Measurements from ENCODE around the gene IMMP2L. TPM values are rescaled to one million over a fixed set of nuclear protein-coding genes. Genes with fewer than 3 reads are reported as not detected.
A peak's percentile ranks its signal among the peaks of the same experiment; 100 is the strongest.

Gene IMMP2L
- total RNA-seq, 1 experiment from 2014 or later, result 30.3 TPM

- DNase-seq (ENCODE audit: extremely low read depth, low read depth), result no peak
Measured at GRCh38 chr7:111129435-111129834, 432.9 kb downstream of the IMMP2L start.

GRCh38 chr7:111126987-111127386, 435.3 kb downstream of the IMMP2L start:
- DNase-seq (ENCODE audit: extremely low read depth, low read depth), result no peak

- DNase-seq (ENCODE audit: extremely low read depth, low read depth), result no peak
Measured at GRCh38 chr7:111115966-111116365, 446.3 kb downstream of the IMMP2L start.

- DNase-seq (ENCODE audit: extremely low read depth, low read depth), result no peak
Measured at GRCh38 chr7:111113263-111114017, 448.9 kb downstream of the IMMP2L start.

- no peak for DNase-seq (ENCODE audit: extremely low read depth, low read depth)
Measured at GRCh38 chr7:111112439-111112838, 449.9 kb downstream of the IMMP2L start.

- no peak for DNase-seq (ENCODE audit: extremely low read depth, low read depth)
Measured at GRCh38 chr7:111108496-111108895, 453.8 kb downstream of the IMMP2L start.

DNA sequence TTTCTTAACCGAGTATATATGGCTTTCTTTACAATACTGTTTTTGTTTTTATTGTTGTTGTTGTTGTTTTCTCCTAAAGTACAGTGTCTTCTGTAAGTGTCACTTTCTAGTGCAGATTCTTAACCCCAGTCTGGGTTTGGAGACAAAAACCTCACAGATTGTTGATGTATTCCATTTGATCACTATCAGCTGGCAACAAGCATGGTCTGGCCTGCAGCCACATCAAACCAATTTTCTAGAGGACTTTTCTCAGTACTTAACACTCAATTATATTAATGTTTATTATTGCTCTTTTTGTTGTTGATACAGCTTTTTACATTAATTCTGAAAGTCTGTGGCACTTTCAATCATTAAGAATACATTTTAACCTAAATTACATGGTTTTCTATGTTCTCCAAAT, 454.3 kb downstream of the IMMP2L start:
- DNase-seq (ENCODE audit: extremely low read depth, low read depth), result no peak

DNA sequence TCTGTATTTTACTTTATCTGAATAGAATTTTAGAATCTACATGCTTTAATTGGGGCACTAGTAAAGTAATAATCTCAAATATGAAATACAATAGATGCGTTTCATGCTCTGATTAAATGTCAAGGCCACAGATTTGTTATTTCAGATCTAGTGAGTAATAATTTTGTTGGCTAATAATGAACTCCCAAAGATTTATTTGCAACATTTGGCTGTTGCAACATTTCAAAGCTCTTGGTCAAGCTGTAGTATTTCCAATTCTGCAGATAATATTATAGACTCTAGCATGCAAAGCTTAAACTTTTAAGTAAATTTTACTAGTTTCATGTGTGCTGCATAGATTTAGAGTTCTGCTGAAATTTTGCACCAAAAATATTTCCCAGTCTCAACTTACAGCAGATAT, 454.7 kb downstream of the IMMP2L start:
- no peak for DNase-seq (ENCODE audit: extremely low read depth, low read depth)

DNA sequence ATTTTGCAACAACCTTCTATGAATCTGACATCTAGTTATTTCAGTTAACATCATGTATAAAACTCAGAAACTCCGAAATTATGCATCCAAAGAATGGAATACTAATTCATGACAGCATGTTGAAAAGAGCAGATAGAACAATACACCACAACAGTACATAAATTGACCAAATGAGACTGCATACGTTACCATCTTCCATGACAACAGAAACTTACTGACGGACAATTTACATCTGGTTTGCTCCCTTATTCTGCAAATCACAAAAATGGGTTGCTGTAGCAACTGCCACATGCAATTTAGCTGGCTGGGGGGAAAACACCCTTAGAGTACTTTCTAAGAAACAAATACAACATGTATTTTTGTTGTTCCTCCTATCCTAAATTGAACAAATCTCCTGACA, 457.0 kb downstream of the IMMP2L start:
- DNase-seq (ENCODE audit: extremely low read depth, low read depth), result no peak

DNA sequence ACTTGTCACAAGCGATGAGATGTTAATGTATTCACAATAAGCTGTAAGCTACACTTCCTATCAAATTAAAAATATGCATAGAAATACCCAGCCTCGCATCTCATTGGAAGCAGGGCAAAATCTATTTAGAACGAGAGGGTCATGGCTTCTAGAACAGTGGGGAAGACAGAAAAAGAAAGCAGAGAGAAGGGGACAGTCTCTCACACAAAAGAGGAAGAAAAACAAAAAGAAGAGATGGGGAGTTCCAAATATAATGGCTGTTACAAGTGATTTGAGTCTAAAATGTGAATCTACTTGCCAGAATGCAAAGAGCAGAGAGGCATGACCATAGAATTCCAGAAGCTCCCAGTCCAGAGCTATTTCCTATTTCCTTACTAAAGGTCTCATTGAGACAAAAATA, 457.6 kb downstream of the IMMP2L start:
- DNase-seq (ENCODE audit: extremely low read depth, low read depth), result no peak

- no peak for DNase-seq (ENCODE audit: extremely low read depth, low read depth)
Measured at GRCh38 chr7:111103678-111104274, 458.5 kb downstream of the IMMP2L start.

DNA sequence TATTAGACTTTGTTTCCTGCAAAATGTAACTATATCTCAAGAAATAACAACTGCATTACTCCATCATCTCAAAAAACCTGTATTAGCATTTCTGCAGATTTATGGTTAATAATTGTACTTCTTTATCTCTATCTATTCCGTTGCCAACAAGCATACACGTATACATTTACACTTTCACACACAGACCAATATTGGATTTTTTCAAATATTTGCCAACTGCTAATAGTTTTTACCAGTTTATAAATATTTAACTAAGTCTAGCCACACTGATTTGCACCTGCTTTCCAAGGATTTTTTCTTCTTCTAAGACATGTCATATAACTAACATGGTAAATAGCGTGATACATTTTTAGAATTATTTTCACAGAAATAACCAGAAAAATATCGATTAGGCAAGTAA, 459.2 kb downstream of the IMMP2L start:
- no peak for DNase-seq (ENCODE audit: extremely low read depth, low read depth)

DNA sequence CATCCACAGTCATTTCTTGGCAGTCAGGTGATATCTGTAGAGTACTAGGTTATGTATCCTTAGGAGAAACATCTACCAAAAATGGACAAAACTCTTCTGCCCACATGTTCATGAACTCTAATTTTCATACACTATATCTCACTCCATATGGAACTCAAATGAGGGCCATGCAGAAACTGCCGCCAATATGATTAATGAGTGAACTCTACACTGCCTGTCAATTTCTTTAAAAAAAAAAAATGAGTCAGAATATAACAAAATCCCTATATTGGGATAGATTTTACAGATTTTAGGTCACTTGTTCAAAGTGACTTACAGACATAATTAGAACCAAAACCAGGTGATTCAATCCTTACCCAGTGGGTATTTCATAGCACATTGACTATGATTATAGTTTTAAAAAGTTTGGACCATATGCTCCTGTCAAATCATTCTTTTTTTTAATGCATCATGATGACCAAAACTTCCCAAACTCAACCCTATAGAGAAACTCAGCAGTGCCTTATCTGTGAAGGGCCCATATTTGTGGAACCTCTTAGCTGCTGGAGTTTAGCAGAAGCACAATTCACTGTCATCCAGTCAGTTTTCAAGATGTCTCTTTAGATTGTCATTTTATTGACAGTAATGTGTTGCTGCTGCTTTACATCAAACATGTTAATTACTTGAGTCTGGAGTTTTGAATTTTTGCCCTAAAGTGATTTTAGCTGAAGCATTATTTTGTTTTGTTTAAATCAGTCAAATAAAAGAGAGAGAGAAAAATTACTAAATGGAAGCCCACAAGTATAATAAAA, 460.2 kb downstream of the IMMP2L start:
- no peak for DNase-seq (ENCODE audit: extremely low read depth, low read depth)

GRCh38 chr7:111098926-111099250, 463.4 kb downstream of the IMMP2L start:
- no peak for DNase-seq (ENCODE audit: extremely low read depth, low read depth)

DNA sequence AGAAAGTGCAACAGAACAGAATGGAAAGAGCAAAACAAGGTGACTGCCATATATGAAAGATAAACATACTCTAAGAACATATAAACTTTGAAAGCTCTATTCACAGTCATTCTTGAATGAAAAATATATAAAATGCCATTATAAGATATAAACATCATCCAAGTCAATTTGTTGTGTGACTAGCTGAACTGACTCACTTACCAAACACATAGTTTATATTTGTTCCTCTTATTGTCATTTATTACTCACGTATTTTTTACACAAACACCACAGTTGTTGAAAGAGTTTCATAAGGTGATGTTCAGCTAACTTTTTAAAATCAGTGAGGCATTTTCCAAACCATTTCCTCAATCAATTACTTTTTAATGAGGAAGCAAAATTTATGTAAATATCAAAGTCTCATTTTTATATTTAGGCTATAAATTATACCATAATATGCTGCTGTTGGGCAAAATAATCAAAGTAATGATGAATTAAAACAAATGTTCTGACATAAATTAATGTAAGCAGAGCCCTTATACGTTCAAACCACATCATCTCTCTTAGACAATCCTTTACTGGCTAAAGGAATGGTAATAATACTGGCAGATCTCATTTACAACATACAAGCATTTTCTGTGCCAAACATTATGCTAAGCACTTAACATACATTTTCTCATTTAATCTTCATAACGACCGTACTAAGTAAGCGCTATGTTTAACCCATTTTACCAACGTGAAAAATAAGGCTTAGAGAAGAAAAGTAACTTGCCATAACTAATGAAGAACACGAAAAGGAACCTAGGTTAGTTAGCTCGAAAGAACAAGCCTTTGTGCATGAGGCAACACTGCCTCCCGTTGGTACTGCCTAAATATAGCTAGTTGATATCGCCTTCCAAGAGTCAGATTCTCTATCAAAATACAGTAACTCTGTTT, 464.0 kb downstream of the IMMP2L start:
- peak; percentile 23 for DNase-seq (ENCODE audit: extremely low read depth, low read depth)

DNA sequence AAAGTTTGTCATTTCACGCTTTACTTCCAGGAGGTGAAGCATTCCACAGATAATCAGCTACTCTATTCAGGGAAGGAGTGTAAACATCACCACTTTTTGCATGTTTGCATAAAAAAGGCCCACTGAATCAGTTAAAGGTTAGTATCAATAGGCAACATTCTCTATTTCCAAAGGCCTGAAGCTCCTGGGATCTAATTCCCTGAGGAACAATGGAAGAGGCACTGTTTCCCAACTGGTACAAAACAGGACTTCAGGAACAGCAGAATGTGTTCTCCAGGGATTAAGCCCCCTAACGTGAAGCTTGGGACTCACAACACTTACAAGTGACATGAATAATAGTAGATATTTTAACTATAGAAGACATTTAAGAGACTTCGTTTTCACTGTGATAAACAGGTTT, 465.3 kb downstream of the IMMP2L start:
- no peak for DNase-seq (ENCODE audit: extremely low read depth, low read depth)

GRCh38 chr7:111094419-111094818, 467.9 kb downstream of the IMMP2L start:
- DNase-seq (ENCODE audit: extremely low read depth, low read depth), result no peak

DNA sequence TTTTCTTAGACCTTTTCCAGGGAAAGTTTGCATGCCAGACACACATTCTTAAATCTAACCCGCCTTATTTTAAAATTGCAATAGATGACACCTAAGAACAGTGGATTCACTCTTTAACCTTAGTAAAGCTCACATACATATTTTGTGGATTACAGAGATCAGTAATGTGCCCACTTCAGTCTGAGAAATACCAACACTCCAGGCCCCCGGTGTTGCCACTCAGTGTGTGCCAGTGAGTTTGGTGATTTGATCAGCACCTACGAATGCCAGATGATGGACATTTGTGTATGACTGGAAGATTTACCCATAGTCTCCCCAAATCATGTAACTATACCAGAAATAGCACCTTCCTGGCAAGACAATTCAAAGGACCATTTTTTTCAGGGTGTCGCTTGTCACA, 468.8 kb downstream of the IMMP2L start:
- DNase-seq (ENCODE audit: extremely low read depth, low read depth), result no peak

DNA sequence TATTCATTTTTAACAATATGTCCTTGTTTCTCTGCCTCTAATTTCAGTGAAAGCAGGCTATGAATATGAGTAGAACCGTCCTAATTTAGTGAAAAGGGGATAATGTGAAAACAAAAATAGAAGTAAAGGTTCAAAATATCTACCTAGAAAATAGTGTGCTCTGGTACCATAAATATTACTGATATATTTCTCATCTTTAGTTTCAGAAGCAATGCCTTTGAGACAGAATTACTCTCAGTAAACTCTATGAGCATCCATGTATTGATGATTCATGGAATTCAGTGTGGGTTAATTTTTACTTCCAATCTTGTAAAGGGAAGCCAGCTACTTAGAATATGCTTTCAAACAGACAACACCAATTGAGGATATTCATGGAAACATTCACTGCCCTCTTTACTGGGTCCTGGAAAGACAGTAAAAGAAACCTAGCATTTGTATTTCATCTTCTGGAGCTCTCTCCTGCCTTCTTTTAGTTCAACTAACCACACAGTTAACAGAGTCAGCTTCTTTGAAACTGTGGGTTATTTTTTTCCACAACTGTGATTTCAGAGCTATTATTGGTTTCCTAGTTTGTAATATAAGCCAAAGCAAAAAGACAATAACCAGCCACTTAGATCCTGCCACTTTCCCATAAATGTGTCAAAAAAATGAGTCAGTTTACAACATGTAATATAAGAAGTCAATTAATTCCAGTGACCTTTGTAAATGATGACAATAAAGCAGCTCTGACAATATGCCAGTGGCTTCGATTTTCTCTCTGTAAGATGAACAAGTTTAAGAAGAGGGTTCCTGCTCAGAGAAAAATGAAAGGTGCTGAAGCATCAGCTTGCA, 469.7 kb downstream of the IMMP2L start:
- no peak for DNase-seq (ENCODE audit: extremely low read depth, low read depth)
